NCI-H748 (cell line): ENCODE results near the gene SLC39A5.
"Not testable (repeated sequence)": the region's sequence is repeated elsewhere in the genome, so short reads cannot be mapped to it uniquely, and the experiment has no call there.

Source experiments
- DNase-seq: peaks from one replicate; lab custom pipeline; 2025; ENCODE audit not compliant: unreplicated experiment; lab: John Stamatoyannopoulos, UW

Gene SLC39A5

DNA sequence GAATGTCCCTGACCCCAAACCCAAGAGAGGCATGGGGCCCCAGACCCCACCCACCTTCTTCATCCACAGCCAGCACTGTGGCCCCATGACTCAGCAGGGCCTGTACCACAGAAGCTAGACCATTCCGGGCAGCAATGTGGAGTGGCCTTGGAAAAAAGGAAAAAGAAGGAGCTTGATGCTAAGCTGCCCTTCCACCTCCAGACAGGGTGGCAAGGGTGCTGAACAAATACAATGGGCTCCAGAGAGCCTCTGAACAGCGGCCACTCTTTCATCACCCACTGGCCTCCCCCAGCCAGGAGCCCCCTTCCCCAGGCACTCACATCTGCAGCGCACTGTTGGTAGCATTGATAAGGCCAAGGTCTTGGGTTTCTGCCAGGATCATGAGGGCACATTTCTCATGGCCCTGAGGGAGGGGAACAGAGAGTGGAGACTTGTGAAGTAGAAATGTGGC is 13.9 kb downstream of the SLC39A5 start:
- no peak for DNase-seq

- no peak for DNase-seq
These were observed 14.6 kb downstream of the SLC39A5 start for GRCh38 chr12:56244494-56244893.

- DNase-seq: no peak
These were observed 18.1 kb downstream of the SLC39A5 start for GRCh38 chr12:56247923-56248322.

GRCh38 chr12:56248711-56249110 is 18.9 kb downstream of the SLC39A5 start:
- DNase-seq: no peak

GRCh38 chr12:56252649-56253048 is 22.8 kb downstream of the SLC39A5 start:
- no peak for DNase-seq

GRCh38 chr12:56253091-56253490 is 23.2 kb downstream of the SLC39A5 start:
- no peak for DNase-seq

GRCh38 chr12:56255671-56256070 is 25.8 kb downstream of the SLC39A5 start:
- DNase-seq: no peak

DNA sequence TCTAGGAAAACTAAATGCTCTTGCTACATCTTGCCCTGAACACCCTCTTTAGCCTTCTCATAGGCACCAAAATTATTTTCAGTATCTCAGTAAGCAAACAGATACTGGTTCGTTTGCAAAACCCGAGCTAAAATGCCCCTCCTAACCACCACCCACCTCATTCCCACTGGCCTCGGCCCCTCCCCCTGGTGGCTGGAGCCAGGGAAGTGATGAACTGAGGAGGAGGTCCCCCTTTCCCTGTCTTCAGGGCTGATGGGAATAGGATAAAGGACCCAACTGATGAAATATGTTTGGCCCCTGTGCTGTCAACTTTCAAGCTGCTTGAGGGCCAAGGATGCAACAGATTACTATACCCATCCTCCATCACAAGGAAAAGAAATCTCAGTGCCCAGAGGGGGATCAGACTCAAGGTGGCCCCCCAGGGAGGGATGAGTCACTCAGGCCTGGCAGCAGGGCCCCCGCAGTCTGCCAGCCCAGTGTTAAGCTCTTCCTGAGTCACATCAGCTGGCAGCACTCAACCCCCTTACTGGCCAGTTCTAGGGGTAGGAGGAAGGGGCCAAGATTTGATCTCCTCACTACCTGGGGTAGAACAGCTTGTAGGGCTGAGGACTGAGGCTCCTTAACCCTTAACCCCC is 26.6 kb downstream of the SLC39A5 start:
- no peak for DNase-seq

GRCh38 chr12:56257071-56257470 is 27.2 kb downstream of the SLC39A5 start:
- no peak for DNase-seq

GRCh38 chr12:56257491-56258067 is 27.7 kb downstream of the SLC39A5 start:
- peak; percentile 66 for DNase-seq

DNA sequence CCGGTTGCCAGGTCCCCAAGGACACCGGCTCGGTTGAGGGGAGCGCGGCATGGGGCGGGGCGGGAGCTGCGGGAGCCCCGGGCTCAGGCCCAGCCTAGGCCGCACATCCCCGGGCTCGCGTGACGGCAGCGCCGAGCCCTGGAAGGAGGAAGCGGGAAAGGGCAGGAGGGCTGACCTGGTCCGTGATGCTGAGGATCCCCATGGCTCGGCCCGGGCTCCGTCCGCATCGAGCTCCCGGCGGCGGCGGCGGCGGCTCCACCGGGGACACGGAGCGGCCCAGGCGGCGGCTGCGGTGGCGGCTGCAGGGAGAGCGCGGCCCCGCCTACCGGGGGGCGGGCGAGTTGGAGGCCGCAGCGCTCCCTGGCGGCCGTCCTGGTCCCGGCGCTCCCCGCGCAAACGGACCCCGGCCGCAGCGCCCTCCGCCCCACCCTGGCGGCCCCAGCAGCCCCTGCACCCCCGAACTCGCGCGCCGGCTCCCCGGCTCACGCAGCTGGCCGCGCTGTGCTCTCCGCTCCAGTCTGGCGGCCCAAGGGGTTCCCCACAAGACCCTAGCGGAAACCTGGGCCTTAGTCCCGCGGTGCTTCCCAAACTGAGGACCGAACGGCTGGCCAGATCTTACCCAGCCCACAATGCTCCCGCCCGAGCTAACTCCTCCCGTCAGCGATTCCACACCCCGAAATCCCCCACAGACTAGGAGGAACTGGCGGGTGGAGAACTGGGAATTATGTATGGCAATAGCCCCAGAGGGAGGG is 28.4 kb downstream of the SLC39A5 start, which contains the start of gene ANKRD52:
ANKRD52 (minus strand) TSS at position 317 of the 752 bp plus-strand sequence; CDS start at position 202, 115 bp downstream.
- peak; percentile 81 for DNase-seq

- no peak for DNase-seq
These were observed 29.0 kb downstream of the SLC39A5 start for GRCh38 chr12:56258820-56259183.

GRCh38 chr12:56260380-56260779 is 30.5 kb downstream of the SLC39A5 start:
- no peak for DNase-seq

- no peak for DNase-seq
These were observed 31.1 kb downstream of the SLC39A5 start for GRCh38 chr12:56260921-56261320.

GRCh38 chr12:56261503-56262232 is 31.8 kb downstream of the SLC39A5 start:
- no peak for DNase-seq

- DNase-seq: not testable (repeated sequence)
These were observed 33.1 kb downstream of the SLC39A5 start for GRCh38 chr12:56262955-56263354.

GRCh38 chr12:56266068-56266692 is 36.3 kb downstream of the SLC39A5 start:
- DNase-seq: not testable (repeated sequence)

GRCh38 chr12:56266693-56267442 is 37.0 kb downstream of the SLC39A5 start, which contains the start of gene COQ10A:
Gene COQ10A (plus strand): TSS chr12:56266942. CDS start chr12:56267119, 177 bp downstream.
- DNase-seq: peak; percentile 93

DNA sequence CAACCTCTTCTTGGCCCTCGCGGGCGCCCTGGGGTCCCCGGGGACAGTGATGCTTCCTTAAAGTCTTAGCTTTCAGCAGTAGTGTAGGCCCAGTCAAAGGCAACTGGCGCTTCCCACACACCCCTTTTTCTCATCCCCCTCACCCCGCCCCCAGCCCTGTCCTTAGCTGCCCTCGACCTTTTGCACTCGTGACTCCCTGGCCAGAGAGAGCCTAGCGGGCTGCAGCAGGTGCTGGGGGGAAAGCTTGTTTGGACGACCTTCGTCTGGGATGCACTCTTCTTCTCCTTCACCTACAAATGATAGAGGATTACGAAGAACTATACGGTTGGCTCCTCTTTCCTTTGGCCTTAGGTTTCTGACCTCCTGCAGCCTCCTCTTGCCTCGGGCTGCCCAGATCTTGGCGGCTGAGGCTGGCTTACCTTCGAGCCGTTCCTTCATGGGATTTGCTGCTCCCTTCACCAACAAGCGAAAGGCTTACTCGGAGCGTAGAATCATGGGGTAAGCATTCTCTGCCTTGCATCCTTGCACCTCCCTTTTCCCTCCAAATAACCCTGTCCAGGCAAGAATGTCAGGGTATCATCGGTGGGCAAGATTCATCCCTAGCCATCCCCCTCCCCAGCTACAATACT is 37.7 kb downstream of the SLC39A5 start:
- peak; percentile 29 for DNase-seq

DNA sequence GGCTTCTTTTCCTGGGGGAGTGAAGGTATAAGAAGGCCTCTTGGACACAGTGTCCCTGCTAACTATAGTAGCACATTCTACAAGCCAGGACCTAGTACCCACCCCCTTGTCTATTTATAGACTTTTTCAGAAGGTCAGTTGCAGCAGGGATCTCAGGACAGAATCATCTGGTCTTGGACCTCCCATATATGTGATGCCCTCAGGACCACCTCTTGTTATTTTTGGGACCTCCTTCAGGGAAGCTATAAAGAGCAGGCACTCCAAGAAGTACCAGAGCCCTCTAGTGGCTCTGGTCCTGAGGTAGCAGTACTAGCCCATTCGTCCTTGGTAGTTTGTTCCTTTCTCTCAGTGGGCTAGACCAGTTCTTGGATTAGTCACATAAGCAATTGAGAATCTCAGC is 41.2 kb downstream of the SLC39A5 start:
- peak; percentile 9 for DNase-seq
